KMS-11 (cell line): ENCODE results near the gene ARHGEF28.

Experiments used
- H2AFZ ChIP-seq: fragments of 200-600 bp; sonication (generic); 2 replicates; pipeline ENCODE4 v1.6.1; 2016; ENCODE audit warnings: antibody characterized with exemption, mixed run types, low read depth
- H3K27ac ChIP-seq: fragments of 200-600 bp; sonication (generic); 2 replicates; pipeline ENCODE4 v1.6.1; 2016; ENCODE audit warnings: mild to moderate bottlenecking, mixed run types
- H3K27me3 ChIP-seq: fragments of 200-600 bp; sonication (generic); 2 replicates; pipeline ENCODE4 v1.6.1; 2017; ENCODE audit warnings: mild to moderate bottlenecking, low read depth, mixed run types, moderate library complexity; ENCODE audit not compliant: insufficient read depth
- H3K36me3 ChIP-seq: fragments of 200-600 bp; sonication (generic); 2 replicates; pipeline ENCODE4 v1.6.1; 2017; ENCODE audit warnings: mild to moderate bottlenecking, mixed run types; ENCODE audit not compliant: insufficient read depth
- H3K4me1 ChIP-seq: fragments of 200-600 bp; sonication (generic); 2 replicates; pipeline ENCODE4 v1.6.1; 2016; ENCODE audit warnings: mild to moderate bottlenecking, low read depth, mixed run types; ENCODE audit not compliant: poor library complexity, severe bottlenecking
- H3K4me2 ChIP-seq: fragments of 200-600 bp; sonication (generic); 2 replicates; pipeline ENCODE4 v1.7.0; 2016; ENCODE audit warnings: mild to moderate bottlenecking, mixed run types
- H3K4me3 ChIP-seq: fragments of 200-600 bp; sonication (generic); IDR thresholded peaks from 2 replicates; pipeline ENCODE4 v1.6.1; 2017; ENCODE audit warnings: low read depth, low read length, mixed read lengths; ENCODE audit not compliant: insufficient read depth
- H3K79me2 ChIP-seq: fragments of 200-600 bp; sonication (generic); 2 replicates; pipeline ENCODE4 v1.6.1; 2016; ENCODE audit warnings: low read depth, mixed run types; ENCODE audit not compliant: insufficient read depth
- H3K9ac ChIP-seq: fragments of 200-600 bp; sonication (generic); 2 replicates; pipeline ENCODE4 v1.6.1; 2016; ENCODE audit warnings: mild to moderate bottlenecking, mixed run types
- H4K20me1 ChIP-seq: fragments of 200-600 bp; sonication (generic); 2 replicates; pipeline ENCODE4 v1.6.1; 2016; ENCODE audit warnings: mild to moderate bottlenecking, mixed run types; ENCODE audit not compliant: insufficient read depth
- TF ChIP-seq, protein P1 (sequence below): fragments of 200-600 bp; sonication (generic); conservative IDR thresholded peaks from 2 replicates; pipeline ENCODE4 v1.6.1; 2017; ENCODE audit warnings: low read depth, mild to moderate bottlenecking, antibody characterized with exemption, low read length, moderate library complexity, mixed read lengths

The ARHGEF28 gene

DNA sequence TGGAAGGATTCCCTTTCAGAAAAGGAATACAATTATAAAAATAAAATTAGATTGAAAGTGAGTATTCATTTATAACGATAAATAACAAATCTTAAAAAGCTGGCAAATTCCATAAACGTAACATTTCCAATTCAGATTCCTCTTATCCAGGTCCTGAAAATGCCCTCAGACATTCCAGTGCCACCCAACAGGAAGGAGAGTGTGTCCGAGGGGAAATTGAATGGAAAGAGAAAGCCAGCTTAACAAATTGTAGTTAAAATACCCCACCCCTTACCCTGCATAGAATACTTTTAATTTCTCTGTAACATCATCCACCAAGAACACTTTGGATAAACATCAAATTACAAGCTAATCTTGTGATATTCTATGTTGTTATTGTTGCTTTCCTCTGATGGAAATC, 72.0 kb downstream of the ARHGEF28 start:
- H3K27me3 ChIP-seq, result no peaks in the 10 kb centered on the region
- H3K9ac ChIP-seq, result no peak overlapping the region
- H3K4me2 ChIP-seq, result no peak overlapping the region
- H3K27ac ChIP-seq, result no peak overlapping the region
- peaks cover 13% of the 10 kb centered on the region for H3K4me1 ChIP-seq
- H3K4me3 ChIP-seq, result no peak overlapping the region
- no peaks in the 10 kb centered on the region for H3K79me2 ChIP-seq
- TF ChIP-seq, protein P1, sequence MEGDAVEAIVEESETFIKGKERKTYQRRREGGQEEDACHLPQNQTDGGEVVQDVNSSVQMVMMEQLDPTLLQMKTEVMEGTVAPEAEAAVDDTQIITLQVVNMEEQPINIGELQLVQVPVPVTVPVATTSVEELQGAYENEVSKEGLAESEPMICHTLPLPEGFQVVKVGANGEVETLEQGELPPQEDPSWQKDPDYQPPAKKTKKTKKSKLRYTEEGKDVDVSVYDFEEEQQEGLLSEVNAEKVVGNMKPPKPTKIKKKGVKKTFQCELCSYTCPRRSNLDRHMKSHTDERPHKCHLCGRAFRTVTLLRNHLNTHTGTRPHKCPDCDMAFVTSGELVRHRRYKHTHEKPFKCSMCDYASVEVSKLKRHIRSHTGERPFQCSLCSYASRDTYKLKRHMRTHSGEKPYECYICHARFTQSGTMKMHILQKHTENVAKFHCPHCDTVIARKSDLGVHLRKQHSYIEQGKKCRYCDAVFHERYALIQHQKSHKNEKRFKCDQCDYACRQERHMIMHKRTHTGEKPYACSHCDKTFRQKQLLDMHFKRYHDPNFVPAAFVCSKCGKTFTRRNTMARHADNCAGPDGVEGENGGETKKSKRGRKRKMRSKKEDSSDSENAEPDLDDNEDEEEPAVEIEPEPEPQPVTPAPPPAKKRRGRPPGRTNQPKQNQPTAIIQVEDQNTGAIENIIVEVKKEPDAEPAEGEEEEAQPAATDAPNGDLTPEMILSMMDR, result no peak
- H3K36me3 ChIP-seq, result no peaks in the 10 kb centered on the region
- no peaks in the 10 kb centered on the region for H4K20me1 ChIP-seq
- H2AFZ ChIP-seq, result no peak overlapping the region

DNA sequence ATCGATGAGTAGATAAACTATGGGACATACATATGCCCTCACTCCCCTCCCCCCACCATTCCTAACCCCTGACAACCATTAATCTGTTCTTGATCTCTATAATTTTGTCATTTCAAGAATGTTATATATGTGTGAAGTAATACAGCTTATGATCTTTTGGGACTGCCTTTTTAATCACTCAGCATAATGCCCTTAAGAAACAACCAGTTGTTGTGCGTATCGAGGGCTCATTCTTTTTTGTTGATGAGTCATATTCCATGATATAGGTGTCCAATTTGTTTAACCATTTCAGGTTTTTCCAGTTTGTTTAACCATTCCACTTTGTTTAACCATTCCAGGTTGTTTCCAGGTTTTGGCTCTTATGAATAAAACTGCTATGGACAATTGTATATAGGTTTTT, 75.6 kb downstream of the ARHGEF28 start:
- TF ChIP-seq, protein P1, result no peak
- Histone ChIP-seq H3K4me2 (no peak overlapping the region), H3K27ac (no peak overlapping the region), H3K4me3 (no peak overlapping the region), H3K9ac (no peak overlapping the region), H4K20me1 (no peaks in the 10 kb centered on the region), H3K36me3 (no peaks in the 10 kb centered on the region), H2AFZ (no peak overlapping the region), H3K27me3 (no peaks in the 10 kb centered on the region), H3K4me1 (no peaks in the 10 kb centered on the region), H3K79me2 (no peaks in the 10 kb centered on the region)

DNA sequence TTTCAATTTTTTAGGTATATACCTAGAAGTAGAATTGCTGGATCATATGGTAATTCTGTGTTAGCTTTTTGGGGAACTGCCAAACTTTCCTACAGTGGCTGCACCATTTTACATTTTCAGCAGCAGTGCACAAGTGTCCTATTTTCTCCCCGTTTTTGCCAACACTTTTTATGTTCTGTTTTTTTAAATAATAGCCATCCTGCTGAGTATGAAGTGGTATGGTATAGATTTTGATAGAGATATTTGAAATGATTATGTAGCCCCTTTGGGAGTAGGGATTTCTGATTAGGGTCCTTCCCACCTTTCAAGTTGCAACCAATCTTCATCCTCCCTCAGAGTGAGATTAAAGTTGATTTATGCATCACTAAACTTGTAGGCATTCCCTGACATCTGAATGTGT, 76.5 kb downstream of the ARHGEF28 start:
- Histone ChIP-seq H3K27me3 (no peaks in the 10 kb centered on the region), H3K27ac (no peak overlapping the region), H3K4me2 (no peak overlapping the region), H4K20me1 (no peaks in the 10 kb centered on the region), H3K36me3 (no peaks in the 10 kb centered on the region), H3K9ac (no peak overlapping the region), H3K4me1 (no peaks in the 10 kb centered on the region), H3K79me2 (no peaks in the 10 kb centered on the region), H3K4me3 (no peak overlapping the region), H2AFZ (no peak overlapping the region)
- TF ChIP-seq, protein P1, result no peak

DNA sequence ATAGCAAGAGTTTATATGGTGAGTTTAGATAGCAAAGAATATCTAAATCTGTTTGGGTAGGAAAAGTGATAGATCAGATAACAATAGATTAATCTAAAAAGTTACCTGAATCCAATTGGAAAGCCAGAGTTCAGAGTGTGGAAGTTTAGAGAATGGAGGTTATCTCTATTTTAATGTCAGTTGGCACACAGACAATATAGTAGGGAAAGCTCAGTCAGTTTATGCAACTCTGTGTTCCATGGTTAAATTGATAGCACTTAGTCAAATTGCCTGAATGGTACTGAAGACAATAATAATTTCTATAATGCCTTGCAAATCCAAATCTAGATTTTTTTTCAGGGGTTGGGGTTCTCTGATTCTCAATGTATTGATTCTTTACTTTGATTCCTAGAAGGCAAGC, 77.0 kb downstream of the ARHGEF28 start:
- Histone ChIP-seq H3K36me3 (no peaks in the 10 kb centered on the region), H3K27ac (no peak overlapping the region), H3K4me3 (no peak overlapping the region), H3K79me2 (no peaks in the 10 kb centered on the region), H3K27me3 (no peaks in the 10 kb centered on the region), H3K4me1 (no peaks in the 10 kb centered on the region), H3K4me2 (no peak overlapping the region), H3K9ac (no peak overlapping the region), H2AFZ (no peak overlapping the region), H4K20me1 (no peaks in the 10 kb centered on the region)
- TF ChIP-seq, protein P1, result no peak
